ENCODE data around the gene GSDMA.

GSDMA gene

DNA sequence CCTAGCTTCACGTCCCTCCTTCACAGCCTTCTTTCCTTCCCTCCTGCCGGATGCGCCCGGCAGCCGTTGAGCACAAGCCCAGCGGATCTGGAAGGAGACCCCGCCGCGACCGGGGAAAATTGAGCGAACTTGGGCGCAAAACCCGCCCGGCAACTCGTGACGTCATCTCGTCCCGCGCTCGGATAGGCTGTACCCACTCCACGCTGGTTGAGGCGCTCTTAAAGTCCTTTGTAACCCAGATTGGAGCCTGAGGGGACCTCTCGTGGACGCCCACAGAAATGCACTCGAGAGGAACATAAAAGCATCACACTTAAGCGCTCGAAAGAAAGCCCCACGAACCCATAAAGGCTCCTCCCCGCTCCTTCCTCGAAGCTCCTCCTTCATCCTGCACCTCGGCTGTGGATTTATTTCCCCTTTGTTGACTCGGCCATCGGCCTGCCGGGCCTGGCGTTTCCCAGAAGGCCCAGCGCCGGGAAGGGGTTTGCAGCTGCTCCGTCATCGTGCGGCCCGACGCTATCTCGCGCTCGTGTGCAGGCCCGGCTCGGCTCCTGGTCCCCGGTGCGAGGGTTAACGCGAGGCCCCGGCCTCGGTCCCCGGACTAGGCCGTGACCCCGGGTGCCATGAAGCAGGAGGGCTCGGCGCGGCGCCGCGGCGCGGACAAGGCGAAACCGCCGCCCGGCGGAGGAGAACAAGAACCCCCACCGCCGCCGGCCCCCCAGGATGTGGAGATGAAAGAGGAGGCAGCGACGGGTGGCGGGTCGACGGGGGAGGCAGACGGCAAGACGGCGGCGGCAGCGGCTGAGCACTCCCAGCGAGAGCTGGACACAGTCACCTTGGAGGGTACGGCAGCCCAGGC, 17.8 kb downstream of the GSDMA start, which contains the start of gene PSMD3:
Gene PSMD3 (plus strand): TSS at position 457 of the 856 bp plus-strand sequence. CDS start 164 bp downstream, at position 621.
- Histone ChIP-seq H3K18ac (ENCODE audit: low read depth in 1 of 2, low read length in 2 of 2) (peak within 1 kb of the TSS; percentile 95 to 96), H2BK120ac (ENCODE audit: low read depth, low read length) (peak within 1 kb of the TSS; percentile 90), H2AK5ac (ENCODE audit: low read length, severe bottlenecking) (no peak within 1 kb of the TSS), H3K79me1 (replicated peaks; ENCODE audit: low read length, poor library complexity, severe bottlenecking) (peaks cover 12% of the 10 kb centered on the region), H2BK15ac (ENCODE audit: low read depth, poor library complexity, severe bottlenecking) (peak within 1 kb of the TSS; percentile 91), H2BK5ac (ENCODE audit: low read depth, low read length, poor library complexity, severe bottlenecking) (peak within 1 kb of the TSS; percentile 37), H3K27ac (ENCODE audit: low read length, poor library complexity, severe bottlenecking) (peak within 1 kb of the TSS; percentile 55), H4K8ac (ENCODE audit: low read length) (peak within 1 kb of the TSS; percentile 94), H3K4me2 (ENCODE audit: low read length, poor library complexity, severe bottlenecking) (peak within 1 kb of the TSS; percentile 94), H3K36me3 (ENCODE audit: control insufficient read depth in 1 of 2, insufficient read depth in 2 of 2, low read depth in 1 of 2, low read length in 2 of 2) (peaks cover 15 to 16% of the 10 kb centered on the region in 2 experiments), H3K9me3 (ENCODE audit: control insufficient read depth, low read length) (no peaks in the 10 kb centered on the region), H3K9ac (ENCODE audit: low read length) (peak within 1 kb of the TSS; percentile 99), H3K14ac (ENCODE audit: low read length in 2 of 2) (peak within 1 kb of the TSS in 1 of 2 experiments; percentile 97), H2BK12ac (ENCODE audit: low read length in 2 of 2) (peak within 1 kb of the TSS in 1 of 2 experiments; percentile 64), H3K4me1 (ENCODE audit: control insufficient read depth, insufficient read depth, low read depth, low read length) (peaks cover 2% of the 10 kb centered on the region), H3K4ac (ENCODE audit: low read depth in 1 of 2, low read length in 2 of 2) (peak within 1 kb of the TSS; percentile 97 to 98), H3K27me3 (ENCODE audit: control insufficient read depth in 1 of 2, insufficient read depth in 1 of 2, low read length in 2 of 2) (no peaks in the 10 kb centered on the region), H3K23ac (ENCODE audit: low read length in 2 of 2) (peak within 1 kb of the TSS; percentile 86 to 87), H3K4me3 (ENCODE audit: insufficient read depth in 1 of 2, low read depth in 1 of 2, low read length in 2 of 2) (peak within 1 kb of the TSS; percentile 99), H4K91ac (ENCODE audit: low read length) (peak within 1 kb of the TSS; percentile 93), H2AFZ (ENCODE audit: low read depth, low read length) (peak within 1 kb of the TSS; percentile 93)
- WGBS: under 1% methylated on average over 73 of the region's 84 CpGs
- peak; percentile 100 for DNase-seq

DNA sequence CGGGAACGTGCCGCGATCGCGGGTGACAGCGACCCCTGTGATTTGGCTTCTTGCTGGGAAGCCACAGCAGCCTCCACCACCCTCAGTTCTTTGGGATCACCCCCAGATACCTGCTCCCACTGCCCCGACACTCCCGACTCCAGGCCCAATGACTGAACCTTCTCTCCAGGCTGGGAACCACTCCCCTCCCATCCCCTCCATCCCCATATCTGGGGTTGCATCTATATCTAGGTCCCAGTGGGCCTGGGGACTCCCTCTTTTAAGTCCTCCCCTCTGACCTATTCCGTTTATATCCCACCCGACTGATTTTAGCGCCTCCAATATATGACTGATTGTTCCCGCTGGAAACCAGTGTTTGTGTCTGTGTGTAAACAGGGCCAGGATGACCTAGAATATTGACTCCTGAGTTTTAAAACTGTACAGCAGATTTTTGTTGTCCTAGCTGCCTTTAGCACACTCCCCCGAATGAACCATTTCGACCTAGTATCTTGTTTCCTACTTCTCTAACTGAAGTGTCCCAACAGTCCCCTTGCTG, 18.5 kb downstream of the GSDMA start:
- H2BK15ac ChIP-seq (ENCODE audit: low read depth, poor library complexity, severe bottlenecking): peak overlapping the region; percentile 91
- no peak overlapping the region for H2BK5ac ChIP-seq (ENCODE audit: low read depth, low read length, poor library complexity, severe bottlenecking)
- H2BK12ac ChIP-seq (ENCODE audit: low read length in 2 of 2): no peak overlapping the region
- H2AFZ ChIP-seq (ENCODE audit: low read depth, low read length): no peak overlapping the region
- H3K27me3 ChIP-seq (ENCODE audit: control insufficient read depth in 1 of 2, insufficient read depth in 1 of 2, low read length in 2 of 2): no peaks in the 10 kb centered on the region
- H4K8ac ChIP-seq (ENCODE audit: low read length): peak overlapping the region; percentile 94
- H3K23ac ChIP-seq (ENCODE audit: low read length in 2 of 2): peak overlapping the region; percentile 86 to 87
- peak overlapping the region; percentile 99 for H3K9ac ChIP-seq (ENCODE audit: low read length)
- peak overlapping the region; percentile 72 for H3K4me2 ChIP-seq (ENCODE audit: low read length, poor library complexity, severe bottlenecking)
- DNase-seq: peak; percentile 19
- peaks cover 16% of the 10 kb centered on the region for H3K79me1 ChIP-seq (replicated peaks; ENCODE audit: low read length, poor library complexity, severe bottlenecking)
- H3K4me3 ChIP-seq (ENCODE audit: insufficient read depth in 1 of 2, low read depth in 1 of 2, low read length in 2 of 2): peak overlapping the region; percentile 99
- H3K4ac ChIP-seq (ENCODE audit: low read depth in 1 of 2, low read length in 2 of 2): peak overlapping the region; percentile 97 to 98
- no peaks in the 10 kb centered on the region for H3K9me3 ChIP-seq (ENCODE audit: control insufficient read depth, low read length)
- peak overlapping the region in 1 of 2 experiments; percentile 97 for H3K14ac ChIP-seq (ENCODE audit: low read length in 2 of 2)
- peak overlapping the region; percentile 93 for H4K91ac ChIP-seq (ENCODE audit: low read length)
- H3K4me1 ChIP-seq (ENCODE audit: control insufficient read depth, insufficient read depth, low read depth, low read length): peaks cover 2% of the 10 kb centered on the region
- peak overlapping the region; percentile 95 to 96 for H3K18ac ChIP-seq (ENCODE audit: low read depth in 1 of 2, low read length in 2 of 2)
- WGBS: 7% methylated on average over 13 of the region's 15 CpGs
- peaks cover 19 to 23% of the 10 kb centered on the region in 2 experiments for H3K36me3 ChIP-seq (ENCODE audit: control insufficient read depth in 1 of 2, insufficient read depth in 2 of 2, low read depth in 1 of 2, low read length in 2 of 2)
- peak overlapping the region; percentile 90 for H2BK120ac ChIP-seq (ENCODE audit: low read depth, low read length)
- no peak overlapping the region for H3K27ac ChIP-seq (ENCODE audit: low read length, poor library complexity, severe bottlenecking)
- no peak overlapping the region for H2AK5ac ChIP-seq (ENCODE audit: low read length, severe bottlenecking)

DNA sequence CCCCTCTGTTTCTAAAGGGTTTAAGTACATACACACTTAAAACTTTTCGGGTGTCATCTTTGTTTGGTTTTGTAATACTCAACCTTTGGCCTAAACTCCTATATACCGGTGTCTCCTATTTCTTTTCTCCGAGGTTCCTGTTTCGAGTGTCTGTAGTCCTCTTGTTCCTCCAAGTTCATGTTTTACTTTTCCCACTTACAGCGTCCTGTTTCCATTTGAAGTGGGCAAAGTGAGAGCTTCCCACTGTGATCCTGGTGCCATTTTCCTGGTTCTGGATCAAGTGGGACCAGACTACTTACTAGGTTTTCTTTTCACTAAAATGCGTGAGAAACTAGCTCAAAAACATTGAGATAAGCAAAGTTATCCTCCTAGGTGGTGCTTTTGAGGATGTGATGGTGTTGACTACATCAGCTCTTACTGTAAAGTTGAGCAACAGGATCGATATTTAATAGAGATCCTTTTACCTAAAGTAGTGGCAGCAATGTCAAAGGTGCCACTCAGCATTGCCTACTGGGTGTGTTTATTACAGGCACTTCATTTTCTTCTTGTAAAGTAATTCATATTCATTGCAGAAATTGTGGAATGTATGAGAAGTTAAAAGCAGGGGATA, 19.1 kb downstream of the GSDMA start:
- Histone ChIP-seq H4K91ac (ENCODE audit: low read length) (no peak overlapping the region), H2BK12ac (ENCODE audit: low read length in 2 of 2) (no peak overlapping the region), H2BK5ac (ENCODE audit: low read depth, low read length, poor library complexity, severe bottlenecking) (no peak overlapping the region), H3K9me3 (ENCODE audit: control insufficient read depth, low read length) (no peaks in the 10 kb centered on the region), H3K4me2 (ENCODE audit: low read length, poor library complexity, severe bottlenecking) (peak overlapping the region; percentile 72), H3K23ac (ENCODE audit: low read length in 2 of 2) (no peak overlapping the region), H2BK15ac (ENCODE audit: low read depth, poor library complexity, severe bottlenecking) (no peak overlapping the region), H2BK120ac (ENCODE audit: low read depth, low read length) (no peak overlapping the region), H3K27ac (ENCODE audit: low read length, poor library complexity, severe bottlenecking) (no peak overlapping the region), H2AFZ (ENCODE audit: low read depth, low read length) (no peak overlapping the region), H3K4me3 (ENCODE audit: insufficient read depth in 1 of 2, low read depth in 1 of 2, low read length in 2 of 2) (peak overlapping the region in 1 of 2 experiments; percentile 99), H3K79me1 (replicated peaks; ENCODE audit: low read length, poor library complexity, severe bottlenecking) (peaks cover 21% of the 10 kb centered on the region), H3K9ac (ENCODE audit: low read length) (peak overlapping the region; percentile 99), H3K27me3 (ENCODE audit: control insufficient read depth in 1 of 2, insufficient read depth in 1 of 2, low read length in 2 of 2) (no peaks in the 10 kb centered on the region), H4K8ac (ENCODE audit: low read length) (no peak overlapping the region), H3K4ac (ENCODE audit: low read depth in 1 of 2, low read length in 2 of 2) (no peak overlapping the region), H3K4me1 (ENCODE audit: control insufficient read depth, insufficient read depth, low read depth, low read length) (peaks cover 2% of the 10 kb centered on the region), H3K18ac (ENCODE audit: low read depth in 1 of 2, low read length in 2 of 2) (no peak overlapping the region), H3K36me3 (ENCODE audit: control insufficient read depth in 1 of 2, insufficient read depth in 2 of 2, low read depth in 1 of 2, low read length in 2 of 2) (peaks cover 24 to 29% of the 10 kb centered on the region in 2 experiments), H2AK5ac (ENCODE audit: low read length, severe bottlenecking) (no peak overlapping the region), H3K14ac (ENCODE audit: low read length in 2 of 2) (no peak overlapping the region)
- 63% methylated on average over 7 of the region's 7 CpGs for WGBS
- DNase-seq: no peak
